ENCODE data around the gene MCHR1. TPM values are rescaled to one million over a fixed set of nuclear protein-coding genes. Genes with fewer than 3 reads are reported as not detected.

The MCHR1 gene
- total RNA-seq, 1 donor from 2014 or later = not detected

DNA sequence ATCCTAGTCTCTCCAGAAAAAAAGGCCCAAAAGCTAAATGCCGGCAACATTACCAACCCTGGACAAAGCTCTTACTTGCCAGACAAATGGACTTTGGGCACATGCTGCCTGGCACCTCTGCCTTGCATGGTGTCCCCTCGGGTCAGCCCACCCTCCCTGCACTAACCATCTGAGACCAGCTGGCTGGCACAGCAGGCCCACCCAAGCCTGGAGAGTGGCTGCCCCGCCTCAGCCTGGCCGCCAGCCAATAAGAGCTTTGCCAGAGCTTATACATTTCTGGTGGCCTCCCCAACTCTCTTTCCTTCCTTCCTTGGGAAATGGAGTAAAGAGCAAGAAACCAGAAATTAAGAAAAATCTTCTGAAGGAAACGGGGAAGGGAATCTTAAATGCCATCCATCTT is 24.5 kb downstream of the MCHR1 start:
- H3K4me3 ChIP-seq = no peak overlapping the region
- no peaks in the 10 kb centered on the region for H3K36me3 ChIP-seq
- no peak for DNase-seq (ENCODE audit: extremely low spot score in 2 of 2)
- no peaks in the 10 kb centered on the region for H3K9me3 ChIP-seq
- H3K27ac ChIP-seq = no peak overlapping the region
- intact Hi-C loops (cut with DNase I) = no loop called here
- no peaks in the 10 kb centered on the region for H3K4me1 ChIP-seq
- H3K27me3 ChIP-seq = no peaks in the 10 kb centered on the region
- TF ChIP-seq POLR2AphosphoS5 (IDR thresholded peaks at IDR 0.05; ENCODE audit: insufficient read depth in 1 of 2, low read depth in 1 of 2) (no peak), CTCF (IDR thresholded peaks at IDR 0.05) (no peak), POLR2A (IDR thresholded peaks at IDR 0.05) (no peak)

DNA sequence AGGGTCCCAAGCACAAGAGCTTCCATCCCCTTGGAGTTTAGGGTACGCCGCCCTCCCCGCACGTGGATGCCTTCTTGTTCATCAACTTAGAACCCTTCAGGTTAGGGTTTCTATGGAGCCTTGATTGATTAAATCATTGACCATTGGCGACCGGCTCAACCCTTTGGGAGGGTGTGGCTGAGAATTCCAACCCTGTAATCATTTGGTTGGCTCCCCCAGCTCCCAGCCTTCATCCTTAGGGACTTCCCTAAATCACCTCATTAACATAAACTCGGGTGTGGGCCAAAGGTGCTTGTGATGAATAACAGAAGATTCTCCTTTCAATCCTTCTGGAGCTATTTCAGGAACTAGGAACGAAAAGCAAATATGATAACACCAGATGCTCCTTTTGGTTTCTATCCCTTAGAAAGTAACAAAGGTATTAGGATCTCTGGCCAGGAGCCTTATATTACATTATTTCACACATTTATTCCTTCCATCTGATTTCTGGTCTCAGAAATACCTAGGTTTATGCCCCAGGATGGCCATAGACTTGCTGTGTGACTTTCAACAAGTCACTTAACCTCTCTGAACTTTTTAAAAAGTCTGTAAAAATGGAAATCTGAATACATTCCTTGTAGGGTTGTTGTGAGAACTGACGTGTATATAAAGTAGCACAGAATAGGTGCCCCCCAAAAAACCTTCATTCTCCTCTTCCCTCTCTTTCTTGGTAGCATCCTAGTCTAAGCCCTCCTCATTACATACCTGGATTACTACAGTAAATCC is 26.8 kb downstream of the MCHR1 start:
- Histone ChIP-seq H3K4me1 (peaks cover 16% of the 10 kb centered on the region), H3K36me3 (no peaks in the 10 kb centered on the region), H3K27ac (no peak overlapping the region), H3K4me3 (no peak overlapping the region), H3K27me3 (no peaks in the 10 kb centered on the region), H3K9me3 (no peaks in the 10 kb centered on the region)
- intact Hi-C loops (cut with DNase I) = no loop called here
- no peak for TF ChIP-seq CTCF (IDR thresholded peaks at IDR 0.05)
- TF ChIP-seq POLR2A (IDR thresholded peaks at IDR 0.05) = no peak
- no peak for TF ChIP-seq POLR2AphosphoS5 (IDR thresholded peaks at IDR 0.05; ENCODE audit: insufficient read depth in 1 of 2, low read depth in 1 of 2)
- DNase-seq (ENCODE audit: extremely low spot score in 2 of 2) = no peak

GRCh38 chr22:40707154-40707553 is 27.9 kb downstream of the MCHR1 start:
- no peak for DNase-seq (ENCODE audit: extremely low spot score in 2 of 2)
- TF ChIP-seq POLR2A (IDR thresholded peaks at IDR 0.05) (no peak), CTCF (IDR thresholded peaks at IDR 0.05) (no peak), POLR2AphosphoS5 (IDR thresholded peaks at IDR 0.05; ENCODE audit: insufficient read depth in 1 of 2, low read depth in 1 of 2) (no peak)
- Histone ChIP-seq H3K9me3 (no peaks in the 10 kb centered on the region), H3K4me3 (no peak overlapping the region), H3K27ac (no peak overlapping the region), H3K4me1 (peaks cover 25% of the 10 kb centered on the region), H3K36me3 (no peaks in the 10 kb centered on the region), H3K27me3 (no peaks in the 10 kb centered on the region)
- intact Hi-C loops (cut with DNase I) = no loop called here

DNA sequence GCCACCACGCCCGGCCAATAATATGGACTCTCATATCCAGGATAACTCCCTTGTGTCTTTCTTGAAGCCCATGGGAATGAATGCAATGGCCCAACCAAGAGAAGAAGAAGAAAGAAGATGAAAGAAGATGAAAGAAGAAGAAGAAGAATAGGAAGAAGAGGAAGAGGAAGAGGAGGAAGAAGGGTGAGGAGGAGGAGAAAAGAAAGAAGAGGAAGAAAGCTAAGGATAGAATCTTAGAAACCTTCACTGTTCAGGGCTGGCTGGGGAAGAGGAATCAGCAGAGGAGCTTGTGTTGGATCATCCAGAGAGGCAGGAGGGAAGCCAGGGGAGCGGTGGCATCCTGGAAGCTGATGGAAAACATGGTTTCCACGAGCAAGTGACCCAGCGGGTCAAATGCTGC is 28.9 kb downstream of the MCHR1 start:
- Histone ChIP-seq H3K27ac (no peak overlapping the region), H3K4me1 (peaks cover 25% of the 10 kb centered on the region), H3K4me3 (no peak overlapping the region), H3K27me3 (no peaks in the 10 kb centered on the region), H3K36me3 (no peaks in the 10 kb centered on the region), H3K9me3 (no peaks in the 10 kb centered on the region)
- no peak for DNase-seq (ENCODE audit: extremely low spot score in 2 of 2)
- TF ChIP-seq POLR2AphosphoS5 (IDR thresholded peaks at IDR 0.05; ENCODE audit: insufficient read depth in 1 of 2, low read depth in 1 of 2) = no peak
- no peak for TF ChIP-seq CTCF (IDR thresholded peaks at IDR 0.05)
- TF ChIP-seq POLR2A (IDR thresholded peaks at IDR 0.05) = no peak
- intact Hi-C loops (cut with DNase I) = no loop called here

DNA sequence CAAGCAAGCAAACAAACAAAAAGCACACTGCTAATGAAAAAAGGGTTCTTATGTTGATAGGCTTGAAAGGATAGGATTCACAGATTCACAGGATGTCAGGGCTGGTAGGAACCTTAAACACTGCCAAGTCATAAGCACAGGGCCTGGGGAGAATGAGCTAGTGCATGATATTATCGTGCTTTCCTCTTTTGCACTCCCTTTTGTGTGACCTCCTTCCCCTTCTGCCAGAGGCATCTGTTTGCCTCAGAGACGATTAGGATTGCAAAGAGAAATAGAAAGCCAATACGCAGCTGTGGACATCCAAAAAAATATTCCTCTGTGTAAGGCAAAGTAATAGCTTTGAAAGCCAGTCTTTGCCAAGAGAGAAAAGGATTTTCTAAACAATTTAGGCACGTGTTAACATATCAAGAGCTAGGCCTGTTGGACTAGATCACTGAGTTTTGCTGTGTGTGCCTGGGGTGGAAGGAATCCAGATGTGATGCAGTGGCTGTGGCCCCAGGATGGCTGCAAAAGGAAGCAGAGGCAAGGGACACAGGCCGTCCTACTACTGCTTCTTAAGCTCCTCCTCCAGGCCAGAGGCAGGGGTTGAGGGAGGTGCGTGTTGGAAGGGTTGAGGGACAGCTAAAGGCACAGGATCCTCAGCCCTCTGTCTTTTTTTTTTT is 30.6 kb downstream of the MCHR1 start:
- intact Hi-C loops (cut with DNase I) = no loop called here
- no peaks in the 10 kb centered on the region for H3K36me3 ChIP-seq
- no peak for TF ChIP-seq POLR2A (IDR thresholded peaks at IDR 0.05)
- no peak for TF ChIP-seq POLR2AphosphoS5 (IDR thresholded peaks at IDR 0.05; ENCODE audit: insufficient read depth in 1 of 2, low read depth in 1 of 2)
- TF ChIP-seq CTCF (IDR thresholded peaks at IDR 0.05) = no peak
- H3K27ac ChIP-seq = peak overlapping the region; percentile 64
- H3K27me3 ChIP-seq = no peaks in the 10 kb centered on the region
- H3K4me1 ChIP-seq = peaks cover 32% of the 10 kb centered on the region
- DNase-seq (ENCODE audit: extremely low spot score in 2 of 2) = no peak
- no peaks in the 10 kb centered on the region for H3K9me3 ChIP-seq
- H3K4me3 ChIP-seq = no peak overlapping the region
